IMR-90 (cell line): ENCODE results near the gene CEL. TPM values are rescaled to one million over a fixed set of nuclear protein-coding genes. Genes with fewer than 3 reads are reported as not detected.

Experiments used
- ATAC-seq: fragments of 200-7000 bp; cut with Tn5 transposase; 2 replicates; pipeline ENCODE4 v1.9.1; 2020; ENCODE audit warnings: low read depth, mild to moderate bottlenecking, moderate library complexity
- BruUV-seq: library from RNA; stranded (reverse); fragments of 400-500 nt; replicated peaks from 2 replicates; lab custom pipeline; 2021; lab: Mats Ljungman, UMichigan
- CTCF ChIA-PET: fragments of 300-600 bp; formaldehyde crosslinking; extraction: SDS; loops from one replicate; lab custom pipeline; 2021; ENCODE audit warnings: antibody characterized with exemption; lab: Yijun Ruan, JAX
- POLR2A ChIA-PET: fragments of 300-600 bp; sonication (Branson Sonifier 250); formaldehyde crosslinking; loops from one replicate; lab custom pipeline; 2022; ENCODE audit warnings: antibody characterized with exemption; ENCODE audit not compliant: unreplicated experiment; lab: Charles Lee
- DNase-seq: peaks from one replicate; pipeline ENCODE4 v3.0.0; 2013
- H2AFZ ChIP-seq: replicated peaks from 2 replicates; pipeline ENCODE3; 2013; ENCODE audit warnings: low read length, mild to moderate bottlenecking; ENCODE audit not compliant: poor library complexity
- H2AK5ac ChIP-seq: 2 replicates; pipeline ENCODE4 v1.6.1; 2013; ENCODE audit warnings: low read depth, low read length, inconsistent platforms
- H2AK9ac ChIP-seq: replicated peaks from 2 replicates; pipeline ENCODE3; 2013; ENCODE audit warnings: mild to moderate bottlenecking, low read depth, low read length, moderate library complexity; ENCODE audit not compliant: poor library complexity
- H2BK120ac ChIP-seq: 2 replicates; pipeline ENCODE4 v1.6.1; 2013; ENCODE audit warnings: low read depth, low read length, inconsistent platforms
- H2BK15ac ChIP-seq: 3 replicates; pipeline ENCODE4 v1.6.1; 2013; ENCODE audit warnings: low read depth, low read length, inconsistent platforms
- H2BK20ac ChIP-seq: 2 replicates; pipeline ENCODE4 v1.6.1; 2013; ENCODE audit warnings: low read depth, mild to moderate bottlenecking, inconsistent platforms, low read length, moderate library complexity
- H2BK5ac ChIP-seq: 2 replicates; pipeline ENCODE4 v1.6.1; 2013; ENCODE audit warnings: mild to moderate bottlenecking, low read depth, low read length, inconsistent platforms; ENCODE audit not compliant: poor library complexity, severe bottlenecking
- H3K14ac ChIP-seq: replicated peaks from 2 replicates; pipeline ENCODE4 v1.6.1; 2013; ENCODE audit warnings: low read depth, low read length, inconsistent platforms
- H3K18ac ChIP-seq: 2 replicates; pipeline ENCODE4 v1.6.1; 2013; ENCODE audit warnings: low read depth, low read length, control low read depth
- H3K23ac ChIP-seq: 2 replicates; pipeline ENCODE4 v1.6.1; 2013; ENCODE audit warnings: low read depth, low read length, inconsistent platforms
- H3K27ac ChIP-seq: 2 replicates; pipeline ENCODE4 v1.5.1; 2013; ENCODE audit warnings: mild to moderate bottlenecking, control low read depth, low read length; ENCODE audit not compliant: insufficient read depth
- H3K27me3 ChIP-seq: 2 replicates; pipeline ENCODE4 v1.6.1; 2013; ENCODE audit warnings: low read length; ENCODE audit not compliant: control insufficient read depth, insufficient read depth
- H3K36me3 ChIP-seq: 2 replicates; pipeline ENCODE4 v1.6.1; 2013; ENCODE audit warnings: low read length, mixed read lengths; ENCODE audit not compliant: control insufficient read depth, insufficient read depth
- H3K4ac ChIP-seq: 2 replicates; pipeline ENCODE4 v1.6.1; 2013; ENCODE audit warnings: low read depth, low read length, inconsistent platforms
- H3K4me1 ChIP-seq: 2 replicates; pipeline ENCODE4 v1.6.1; 2013; ENCODE audit warnings: low read length, mixed read lengths; ENCODE audit not compliant: control insufficient read depth, insufficient read depth
- H3K4me2 ChIP-seq: 2 replicates; pipeline ENCODE4 v1.6.1; 2013; ENCODE audit warnings: low read depth, mild to moderate bottlenecking, control low read depth, low read length, moderate library complexity
- H3K4me3 ChIP-seq: 2 replicates; pipeline ENCODE4 v1.5.1; 2013; ENCODE audit warnings: low read depth, mild to moderate bottlenecking, control low read depth, low read length, moderate library complexity; ENCODE audit not compliant: insufficient read depth
- H3K56ac ChIP-seq: 2 replicates; pipeline ENCODE4 v1.6.1; 2013; ENCODE audit warnings: low read length, inconsistent platforms; ENCODE audit not compliant: insufficient read depth; ENCODE audit errors: extremely low read depth
- H3K79me1 ChIP-seq, 2 experiments: 2 replicates each; pipeline ENCODE4 v1.6.1; 2013; ENCODE audit warnings: low read length in 2 of 2, inconsistent platforms in 1 of 2, low read depth in 1 of 2
- H3K9ac ChIP-seq: 2 replicates; pipeline ENCODE4 v1.6.1; 2013; ENCODE audit warnings: low read depth, low read length, control low read depth
- H3K9me1 ChIP-seq: 2 replicates; pipeline ENCODE4 v1.6.1; 2013; ENCODE audit warnings: low read length, inconsistent platforms; ENCODE audit not compliant: insufficient read depth
- H3K9me3 ChIP-seq: 2 replicates; pipeline ENCODE4 v1.6.1; 2013; ENCODE audit warnings: low read length; ENCODE audit not compliant: control insufficient read depth, insufficient read depth
- H4K20me1 ChIP-seq: 2 replicates; pipeline ENCODE4 v1.6.1; 2013; ENCODE audit warnings: low read length, inconsistent platforms; ENCODE audit not compliant: insufficient read depth
- H4K5ac ChIP-seq: 2 replicates; pipeline ENCODE4 v1.6.1; 2013; ENCODE audit warnings: mild to moderate bottlenecking, low read depth, low read length, control low read depth
- H4K8ac ChIP-seq, 2 experiments: 2 replicates each; pipeline ENCODE4 v1.6.1; 2013; ENCODE audit warnings: low read depth in 2 of 2, low read length in 2 of 2, control low read depth in 1 of 2, inconsistent platforms in 1 of 2
- H4K91ac ChIP-seq: 2 replicates; pipeline ENCODE4 v1.6.1; 2013; ENCODE audit warnings: low read depth, low read length, inconsistent platforms; ENCODE audit not compliant: insufficient read depth
- CEBPB ChIP-seq: IDR thresholded peaks from 2 replicates; pipeline ENCODE4 v1.6.1; 2012; ENCODE audit warnings: low read depth, low read length, improper control_type of control experiment
- CHD1 ChIP-seq: IDR thresholded peaks from 2 replicates; pipeline ENCODE4 v1.6.1; 2012; ENCODE audit warnings: low read depth, low read length, improper control_type of control experiment
- FOS ChIP-seq: fragments of 150-350 bp; IDR thresholded peaks from 2 replicates; pipeline ENCODE4 v1.6.1; 2016; ENCODE audit warnings: low read depth, low read length
- MAFK ChIP-seq: IDR thresholded peaks from 2 replicates; pipeline ENCODE4 v1.6.1; 2012; ENCODE audit warnings: low read depth, low read length, improper control_type of control experiment
- MAZ ChIP-seq: IDR thresholded peaks from 2 replicates; pipeline ENCODE4 v1.6.1; 2012; ENCODE audit warnings: low read depth, mild to moderate bottlenecking, low read length, improper control_type of control experiment, moderate library complexity, borderline replicate concordance
- NFE2L2 ChIP-seq: fragments of 150-350 bp; IDR thresholded peaks from 2 replicates; pipeline ENCODE4 v1.6.1; 2016; ENCODE audit warnings: low read depth, mild to moderate bottlenecking, low read length
- POLR2A ChIP-seq: IDR thresholded peaks from 2 replicates; pipeline ENCODE4 v1.6.1; 2012; ENCODE audit warnings: mild to moderate bottlenecking, low read depth, low read length
- RCOR1 ChIP-seq: IDR thresholded peaks from 2 replicates; pipeline ENCODE4 v1.6.1; 2012; ENCODE audit warnings: mild to moderate bottlenecking, low read length, improper control_type of control experiment; ENCODE audit not compliant: insufficient replicate concordance
- WGBS, 2 experiments: methylation state at CpG; one replicate each; pipeline versions ENCODE4 v1.1.5 to v1.1.7; 2013; ENCODE audit warnings: missing lambda C conversion rate in 2 of 2; ENCODE audit not compliant: insufficient read length in 1 of 2; ENCODE audit errors: extremely low coverage in 2 of 2; 5-methylcytosine and 5-hydroxymethylcytosine counted together
- dilution Hi-C: fragments of 300-500 bp; cut with HindIII; formaldehyde crosslinking; loops from one replicate; pipeline ENCODE4 v1.14.3; 2018; ENCODE audit warnings: low sequenced_read_pairs; ENCODE audit not compliant: unreplicated experiment
- in situ Hi-C: fragments of 300-500 bp; cut with MboI; formaldehyde crosslinking; loops from 3 replicates; pipeline ENCODE4 v1.14.3; 2019; ENCODE audit warnings: low sequenced_read_pairs, inconsistent platforms, mixed read lengths
- intact Hi-C: fragments of 100-400 bp; cut with micrococcal nuclease; formaldehyde crosslinking; loops from 2 replicates; pipeline ENCODE4 v1.10.0; 2022
- polyA plus RNA-seq, 3 experiments: library from polyadenylated mRNA; depleted of rRNA; stranded (reverse); fragments of >200 nt; gene quantifications; 2 replicates each; pipeline ENCODE4 v1.2.3, GENCODE V29; 2012; ENCODE audit warnings: low replicate concordance in 1 of 3
- total RNA-seq: library from RNA; depleted of rRNA; stranded (reverse); fragments of >200 nt; gene quantifications from 2 replicates; pipeline ENCODE4 v1.2.3, GENCODE V29; 2012
- TF ChIP-seq, protein P1 (sequence below): conservative IDR thresholded peaks from 2 replicates; pipeline ENCODE4 v1.5.1; 2012; ENCODE audit warnings: mild to moderate bottlenecking, low read depth, low read length, improper control_type of control experiment
- TF ChIP-seq, protein P2 (sequence below): fragments of 150-350 bp; IDR thresholded peaks from 2 replicates; pipeline ENCODE4 v1.6.1; 2017; ENCODE audit warnings: mild to moderate bottlenecking, antibody characterized with exemption, low read length, low read depth

CEL gene
- total and polyA plus RNA-seq, 2 of the 4 experiments (the other 2 are of a cell fraction) = under 0.01 to 0.75 TPM

DNA sequence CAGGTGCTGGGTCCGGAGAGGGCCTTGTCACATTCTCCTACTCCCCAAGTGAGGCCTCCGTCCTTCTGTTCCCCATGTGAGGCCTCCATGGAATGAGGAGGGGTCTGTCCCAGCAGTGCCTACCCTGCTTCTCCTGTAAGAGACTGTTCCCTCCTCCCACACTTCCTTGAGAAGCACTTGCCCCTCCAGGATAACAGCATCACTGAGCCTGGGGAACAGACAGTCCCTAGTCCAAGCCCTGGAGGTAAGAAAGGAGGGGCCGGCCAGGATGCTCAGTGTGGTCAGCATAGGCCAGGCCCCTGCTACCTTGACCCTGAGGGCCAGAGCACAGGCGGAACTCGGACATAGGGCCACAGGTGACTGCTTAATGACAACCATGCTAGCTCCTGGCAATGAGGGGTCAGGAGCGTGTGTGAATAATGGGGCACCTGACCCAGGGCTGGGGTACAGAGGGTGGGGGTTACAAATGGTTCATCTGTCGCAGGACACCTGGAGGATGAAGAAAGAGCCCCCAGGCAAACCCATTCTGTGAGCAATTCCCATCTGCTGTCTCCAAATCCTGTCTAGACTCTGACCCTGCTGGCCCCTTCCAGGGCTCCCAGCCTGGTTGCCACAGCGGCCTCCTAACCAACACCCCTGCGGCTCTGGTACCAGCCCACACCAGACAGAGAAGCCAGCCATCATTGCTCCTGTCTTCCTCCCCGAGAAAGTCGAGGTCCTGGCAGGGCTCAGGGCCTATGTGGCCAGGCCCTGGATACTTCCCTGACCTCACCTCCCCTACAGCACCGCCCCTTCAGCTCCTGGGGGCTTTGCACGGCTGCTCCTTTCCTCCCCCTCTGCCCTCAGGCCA lies 39.0 kb downstream of the CEL start:
- no peak overlapping the region for H2BK15ac ChIP-seq
- intact Hi-C loops = no loop called here
- BruUV-seq = no TSS peak
- POLR2A ChIA-PET = no interaction called here
- no peak overlapping the region for H3K4me3 ChIP-seq
- H3K9me3 ChIP-seq = peaks cover 5% of the 10 kb centered on the region; the same call in 1 of the 2 replicates
- no peak overlapping the region for H3K4me2 ChIP-seq
- in situ Hi-C loops = no loop called here
- TF ChIP-seq CEBPB (no peak), POLR2A (no peak), RCOR1 (no peak), MAFK (no peak), CHD1 (no peak), NFE2L2 (no peak), FOS (no peak), MAZ (no peak)
- TF ChIP-seq, protein P1, sequence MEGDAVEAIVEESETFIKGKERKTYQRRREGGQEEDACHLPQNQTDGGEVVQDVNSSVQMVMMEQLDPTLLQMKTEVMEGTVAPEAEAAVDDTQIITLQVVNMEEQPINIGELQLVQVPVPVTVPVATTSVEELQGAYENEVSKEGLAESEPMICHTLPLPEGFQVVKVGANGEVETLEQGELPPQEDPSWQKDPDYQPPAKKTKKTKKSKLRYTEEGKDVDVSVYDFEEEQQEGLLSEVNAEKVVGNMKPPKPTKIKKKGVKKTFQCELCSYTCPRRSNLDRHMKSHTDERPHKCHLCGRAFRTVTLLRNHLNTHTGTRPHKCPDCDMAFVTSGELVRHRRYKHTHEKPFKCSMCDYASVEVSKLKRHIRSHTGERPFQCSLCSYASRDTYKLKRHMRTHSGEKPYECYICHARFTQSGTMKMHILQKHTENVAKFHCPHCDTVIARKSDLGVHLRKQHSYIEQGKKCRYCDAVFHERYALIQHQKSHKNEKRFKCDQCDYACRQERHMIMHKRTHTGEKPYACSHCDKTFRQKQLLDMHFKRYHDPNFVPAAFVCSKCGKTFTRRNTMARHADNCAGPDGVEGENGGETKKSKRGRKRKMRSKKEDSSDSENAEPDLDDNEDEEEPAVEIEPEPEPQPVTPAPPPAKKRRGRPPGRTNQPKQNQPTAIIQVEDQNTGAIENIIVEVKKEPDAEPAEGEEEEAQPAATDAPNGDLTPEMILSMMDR = no peak
- TF ChIP-seq, protein P2, sequence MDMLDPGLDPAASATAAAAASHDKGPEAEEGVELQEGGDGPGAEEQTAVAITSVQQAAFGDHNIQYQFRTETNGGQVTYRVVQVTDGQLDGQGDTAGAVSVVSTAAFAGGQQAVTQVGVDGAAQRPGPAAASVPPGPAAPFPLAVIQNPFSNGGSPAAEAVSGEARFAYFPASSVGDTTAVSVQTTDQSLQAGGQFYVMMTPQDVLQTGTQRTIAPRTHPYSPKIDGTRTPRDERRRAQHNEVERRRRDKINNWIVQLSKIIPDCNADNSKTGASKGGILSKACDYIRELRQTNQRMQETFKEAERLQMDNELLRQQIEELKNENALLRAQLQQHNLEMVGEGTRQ = no peak
- H2BK120ac ChIP-seq = no peak overlapping the region
- no peak for ATAC-seq
- H3K23ac ChIP-seq = no peak overlapping the region
- no peak overlapping the region for H2AK9ac ChIP-seq
- H3K4me1 ChIP-seq = no peaks in the 10 kb centered on the region
- H3K27me3 ChIP-seq = no peaks in the 10 kb centered on the region
- no peak overlapping the region for H4K8ac ChIP-seq
- dilution Hi-C loops = no loop called here
- CTCF ChIA-PET = interaction anchor here (0.9 to 1.5 kb wide), 3 partner anchors 43 to 47 kb away, joined by 3 to 7 read pairs (median 4); no protein-coding TSS in a partner anchor
- H4K91ac ChIP-seq = no peak overlapping the region
- H3K9me1 ChIP-seq = no peaks in the 10 kb centered on the region
- whole genome bisulfite sequencing, 2 experiments = 100% methylated on average over 3 of the region's 13 CpGs; no CpG with 5 or more reads in 1 of the 2 experiments
- no peak overlapping the region for H3K14ac ChIP-seq
- peaks cover 7% of the 10 kb centered on the region; the same call in 1 of the 2 replicates for H4K20me1 ChIP-seq
- H3K27ac ChIP-seq = no peak overlapping the region
- no peak overlapping the region for H3K4ac ChIP-seq
- H3K18ac ChIP-seq = no peak overlapping the region
- no peak overlapping the region for H3K56ac ChIP-seq
- no peak overlapping the region for H3K9ac ChIP-seq
- H2AK5ac ChIP-seq = no peak overlapping the region
- peaks cover 58% of the 10 kb centered on the region for H3K36me3 ChIP-seq
- H4K5ac ChIP-seq = no peak overlapping the region
- no peak for DNase-seq
- no peaks in the 10 kb centered on the region; a peak in 1 of 4 replicates for H3K79me1 ChIP-seq
- no peak overlapping the region for H2BK20ac ChIP-seq
- H2BK5ac ChIP-seq = no peak overlapping the region
- no peak overlapping the region for H2AFZ ChIP-seq
